OCI-LY1 (cell line): Measurements from ENCODE around the gene MAMDC2.

Experiments
- H2AFZ ChIP-seq: fragments of 200-600 bp; sonication (generic), shearing (Covaris generic); 2 replicates; pipeline ENCODE4 v1.6.0; 2014; ENCODE audit warnings: antibody characterized with exemption, mild to moderate bottlenecking, low read length
- H3F3A ChIP-seq: fragments of 200-600 bp; sonication (generic), shearing (Covaris generic); 2 replicates; pipeline ENCODE4 v1.6.0; 2014; ENCODE audit warnings: mild to moderate bottlenecking, antibody characterized with exemption, low read length, moderate library complexity; ENCODE audit not compliant: insufficient read depth
- H3K27ac ChIP-seq: fragments of 200-600 bp; sonication (generic); 2 replicates; pipeline ENCODE4 v1.5.1; 2014; ENCODE audit warnings: low read length, mixed run types, mild to moderate bottlenecking, low read depth; ENCODE audit not compliant: poor library complexity, severe bottlenecking
- H3K27me3 ChIP-seq: fragments of 200-600 bp; sonication (generic); 2 replicates; pipeline ENCODE4 v1.6.0; 2014; ENCODE audit warnings: antibody characterized with exemption, mild to moderate bottlenecking, low read length, moderate library complexity; ENCODE audit not compliant: insufficient read depth
- H3K36me3 ChIP-seq: fragments of 200-600 bp; sonication (generic); 2 replicates; pipeline ENCODE4 v1.6.1; 2014; ENCODE audit warnings: mild to moderate bottlenecking, antibody characterized with exemption, low read length, moderate library complexity, mixed read lengths; ENCODE audit not compliant: insufficient read depth
- H3K4me1 ChIP-seq: fragments of 200-600 bp; sonication (generic); 2 replicates; pipeline ENCODE4 v1.5.1; 2014; ENCODE audit warnings: mild to moderate bottlenecking, low read length, moderate library complexity; ENCODE audit not compliant: insufficient read depth, severe bottlenecking
- H3K4me2 ChIP-seq: fragments of 200-600 bp; sonication (generic), shearing (Covaris generic); 2 replicates; pipeline ENCODE4 v1.6.1; 2014; ENCODE audit warnings: low read length
- H3K4me3 ChIP-seq: fragments of 200-600 bp; sonication (generic); 2 replicates; pipeline ENCODE4 v1.5.1; 2014; ENCODE audit warnings: low read length, low read depth, mild to moderate bottlenecking, mixed read lengths; ENCODE audit not compliant: poor library complexity, severe bottlenecking
- H3K79me2 ChIP-seq: fragments of 200-600 bp; shearing (Covaris generic); 2 replicates; pipeline ENCODE4 v1.6.1; 2016; ENCODE audit warnings: mixed run types, low read length, mixed read lengths; ENCODE audit not compliant: insufficient read depth
- H3K9ac ChIP-seq: fragments of 200-600 bp; sonication (generic), shearing (Covaris generic); 2 replicates; pipeline ENCODE4 v1.6.1; 2014; ENCODE audit warnings: mild to moderate bottlenecking, low read length, mixed read lengths
- H3K9me2 ChIP-seq: fragments of 200-600 bp; sonication (generic), shearing (Covaris generic); 2 replicates; pipeline ENCODE4 v1.6.1; 2014; ENCODE audit warnings: low read depth, mild to moderate bottlenecking, low read length, mixed read lengths
- H3K9me3 ChIP-seq: fragments of 200-600 bp; shearing (Covaris generic); 2 replicates; pipeline ENCODE4 v1.6.1; 2014; ENCODE audit warnings: low read length, mixed read lengths
- H4K20me1 ChIP-seq: fragments of 200-600 bp; sonication (generic), shearing (Covaris generic); 2 replicates; pipeline ENCODE4 v1.6.0; 2016; ENCODE audit warnings: mild to moderate bottlenecking, low read length; ENCODE audit not compliant: insufficient read depth
- EZH2 ChIP-seq: fragments of 200-600 bp; sonication (generic), shearing (Covaris generic); IDR thresholded peaks from 2 replicates; pipeline ENCODE4 v1.8.0; 2017; ENCODE audit warnings: borderline replicate concordance, mixed run types, mild to moderate bottlenecking, antibody characterized with exemption, low read length, moderate library complexity, mixed read lengths
- TF ChIP-seq, protein P1 (sequence below): fragments of 200-600 bp; sonication (generic), shearing (Covaris generic); IDR thresholded peaks from 2 replicates; pipeline ENCODE4 v1.5.1; 2017; ENCODE audit warnings: mild to moderate bottlenecking, antibody characterized with exemption, low read length, moderate library complexity, mixed read lengths

MAMDC2 gene

DNA sequence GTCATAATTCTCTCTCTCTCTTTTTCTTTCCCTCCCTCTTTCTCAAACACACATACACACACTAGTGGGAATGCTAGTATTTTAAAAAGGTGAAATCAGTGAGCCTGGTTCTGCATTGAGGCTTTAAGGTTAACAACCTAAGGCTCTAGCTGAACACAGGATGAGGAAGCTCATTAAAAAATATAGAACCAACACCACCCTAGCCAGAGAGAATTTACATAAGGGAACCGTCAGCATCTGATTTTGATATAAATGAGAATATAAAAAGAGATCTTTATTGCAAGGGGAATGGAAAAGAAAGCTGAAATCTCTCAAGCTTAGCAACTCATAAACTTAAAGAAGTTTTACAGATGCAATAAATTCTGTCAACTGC lies 100.5 kb downstream of the MAMDC2 start:
- Histone ChIP-seq H3K27ac (no peak overlapping the region), H3F3A (no peaks in the 10 kb centered on the region), H3K27me3 (no peaks in the 10 kb centered on the region), H3K36me3 (no peaks in the 10 kb centered on the region), H3K9me3 (no peaks in the 10 kb centered on the region), H3K79me2 (no peaks in the 10 kb centered on the region), H3K4me1 (no peaks in the 10 kb centered on the region), H3K9ac (no peak overlapping the region), H3K4me3 (no peak overlapping the region), H4K20me1 (no peaks in the 10 kb centered on the region), H3K9me2 (no peaks in the 10 kb centered on the region), H3K4me2 (no peak overlapping the region), H2AFZ (no peak overlapping the region)
- TF ChIP-seq, protein P1, sequence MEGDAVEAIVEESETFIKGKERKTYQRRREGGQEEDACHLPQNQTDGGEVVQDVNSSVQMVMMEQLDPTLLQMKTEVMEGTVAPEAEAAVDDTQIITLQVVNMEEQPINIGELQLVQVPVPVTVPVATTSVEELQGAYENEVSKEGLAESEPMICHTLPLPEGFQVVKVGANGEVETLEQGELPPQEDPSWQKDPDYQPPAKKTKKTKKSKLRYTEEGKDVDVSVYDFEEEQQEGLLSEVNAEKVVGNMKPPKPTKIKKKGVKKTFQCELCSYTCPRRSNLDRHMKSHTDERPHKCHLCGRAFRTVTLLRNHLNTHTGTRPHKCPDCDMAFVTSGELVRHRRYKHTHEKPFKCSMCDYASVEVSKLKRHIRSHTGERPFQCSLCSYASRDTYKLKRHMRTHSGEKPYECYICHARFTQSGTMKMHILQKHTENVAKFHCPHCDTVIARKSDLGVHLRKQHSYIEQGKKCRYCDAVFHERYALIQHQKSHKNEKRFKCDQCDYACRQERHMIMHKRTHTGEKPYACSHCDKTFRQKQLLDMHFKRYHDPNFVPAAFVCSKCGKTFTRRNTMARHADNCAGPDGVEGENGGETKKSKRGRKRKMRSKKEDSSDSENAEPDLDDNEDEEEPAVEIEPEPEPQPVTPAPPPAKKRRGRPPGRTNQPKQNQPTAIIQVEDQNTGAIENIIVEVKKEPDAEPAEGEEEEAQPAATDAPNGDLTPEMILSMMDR = no peak
- TF ChIP-seq EZH2 = no peak

DNA sequence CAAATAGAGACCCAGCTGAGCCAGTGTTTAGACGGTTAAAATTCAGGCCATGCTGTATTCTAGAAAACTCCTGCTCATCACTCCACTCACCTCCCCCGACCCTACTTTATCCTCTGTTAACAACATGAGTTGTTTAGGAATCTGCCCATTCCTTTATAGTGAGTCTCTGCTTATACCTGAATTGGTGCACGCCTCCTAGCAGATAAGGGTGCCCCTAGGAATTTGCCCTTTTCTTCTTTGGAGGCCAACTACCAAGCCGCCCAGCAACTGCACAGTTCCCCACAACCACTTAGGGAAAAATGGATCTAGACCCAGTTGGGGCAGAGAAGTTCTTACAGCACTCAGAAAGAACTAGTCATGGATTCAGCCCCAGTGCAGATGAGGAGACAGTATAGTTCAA lies 102.3 kb downstream of the MAMDC2 start:
- Histone ChIP-seq H4K20me1 (no peaks in the 10 kb centered on the region), H3K79me2 (no peaks in the 10 kb centered on the region), H3K4me2 (no peak overlapping the region), H3K27ac (no peak overlapping the region), H3K36me3 (no peaks in the 10 kb centered on the region), H3K4me3 (no peak overlapping the region), H3K9me2 (no peaks in the 10 kb centered on the region), H3K4me1 (no peaks in the 10 kb centered on the region), H3F3A (no peaks in the 10 kb centered on the region), H3K9ac (no peak overlapping the region), H3K9me3 (no peaks in the 10 kb centered on the region), H3K27me3 (no peaks in the 10 kb centered on the region), H2AFZ (no peak overlapping the region)
- TF ChIP-seq EZH2 = no peak
- TF ChIP-seq, protein P1 = no peak

DNA sequence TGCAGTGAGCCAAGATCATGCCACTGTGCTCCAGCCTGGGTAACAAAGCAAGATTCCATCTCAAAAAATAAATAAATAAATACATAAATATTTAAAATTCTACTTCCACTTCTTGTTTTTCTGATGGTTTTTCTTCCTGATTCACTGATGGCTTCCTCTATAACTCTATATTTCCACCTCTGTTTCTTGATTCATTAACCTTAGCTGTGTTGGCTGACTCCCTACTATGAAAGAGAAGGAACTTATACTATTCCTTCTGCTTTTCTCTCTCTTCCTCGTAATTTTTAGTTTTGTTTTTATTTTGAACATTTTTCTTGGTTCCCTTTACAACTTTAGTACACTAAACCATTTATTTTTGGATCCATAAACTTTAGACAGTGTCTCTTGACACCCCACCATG lies 103.5 kb downstream of the MAMDC2 start:
- Histone ChIP-seq H3K9me3 (no peaks in the 10 kb centered on the region), H3K36me3 (no peaks in the 10 kb centered on the region), H3K9me2 (no peaks in the 10 kb centered on the region), H3K4me1 (no peaks in the 10 kb centered on the region), H3F3A (no peaks in the 10 kb centered on the region), H3K27me3 (no peaks in the 10 kb centered on the region), H3K4me2 (no peak overlapping the region), H2AFZ (no peak overlapping the region), H3K9ac (no peak overlapping the region), H3K4me3 (no peak overlapping the region), H4K20me1 (no peaks in the 10 kb centered on the region), H3K27ac (no peak overlapping the region), H3K79me2 (no peaks in the 10 kb centered on the region)
- no peak for TF ChIP-seq EZH2
- TF ChIP-seq, protein P1 = no peak
